Activated T-cell treated with anti-CD3 and anti-CD28 coated beads, Interleukin-2, amount 50 U/mL, for 24 hours (primary cell): ENCODE measurements around the gene ADAMTS3.
"Not testable (repeated sequence)": the region's sequence is repeated elsewhere in the genome, so short reads cannot be mapped to it uniquely, and the experiment has no call there.

Experiments
- DNase-seq: peaks from one replicate; pipeline ENCODE4 v3.0.0-alpha.2; 2020
- H3K27ac Mint-ChIP-seq: 2 replicates; pipeline ENCODE4 v1.8.0; 2020; ENCODE audit warnings: mild to moderate bottlenecking, mixed read lengths
- H3K27me3 Mint-ChIP-seq: 2 replicates; pipeline ENCODE4 v1.8.0; 2020; ENCODE audit warnings: mixed read lengths
- H3K36me3 Mint-ChIP-seq: 2 replicates; pipeline ENCODE4 v1.8.0; 2020; ENCODE audit warnings: low read depth, mixed read lengths
- H3K4me1 Mint-ChIP-seq: 2 replicates; pipeline ENCODE4 v1.8.0; 2020; ENCODE audit warnings: low read depth, mixed read lengths
- H3K4me3 Mint-ChIP-seq: 2 replicates; pipeline ENCODE4 v1.8.0; 2020; ENCODE audit warnings: mild to moderate bottlenecking, moderate library complexity, mixed read lengths
- H3K9me3 Mint-ChIP-seq: 2 replicates; pipeline ENCODE4 v1.8.0; 2020; ENCODE audit warnings: mixed read lengths

ADAMTS3 gene

GRCh38 chr4:72566464-72566972, 2.5 kb downstream of the ADAMTS3 start:
- no peaks in the 10 kb centered on the region for H3K9me3 Mint-ChIP-seq
- H3K36me3 Mint-ChIP-seq, result no peaks in the 10 kb centered on the region
- H3K4me1 Mint-ChIP-seq, result peaks cover 21% of the 10 kb centered on the region
- H3K4me3 Mint-ChIP-seq, result no peak overlapping the region
- no peak for DNase-seq
- no peak overlapping the region for H3K27ac Mint-ChIP-seq
- peaks cover 59% of the 10 kb centered on the region for H3K27me3 Mint-ChIP-seq

GRCh38 chr4:72564789-72565188, 4.2 kb downstream of the ADAMTS3 start:
- H3K27ac Mint-ChIP-seq, result no peak overlapping the region
- DNase-seq, result no peak
- H3K27me3 Mint-ChIP-seq, result peaks cover 43% of the 10 kb centered on the region
- H3K36me3 Mint-ChIP-seq, result no peaks in the 10 kb centered on the region
- no peaks in the 10 kb centered on the region for H3K9me3 Mint-ChIP-seq
- H3K4me1 Mint-ChIP-seq, result peaks cover 20% of the 10 kb centered on the region
- no peak overlapping the region for H3K4me3 Mint-ChIP-seq

- Mint-ChIP-seq H3K27ac (no peak overlapping the region), H3K4me3 (no peak overlapping the region), H3K27me3 (peaks cover 40% of the 10 kb centered on the region), H3K36me3 (no peaks in the 10 kb centered on the region), H3K9me3 (no peaks in the 10 kb centered on the region), H3K4me1 (peaks cover 17% of the 10 kb centered on the region)
- DNase-seq, result no peak
These were observed 4.8 kb downstream of the ADAMTS3 start for GRCh38 chr4:72564184-72564583.

- DNase-seq, result no peak
- Mint-ChIP-seq H3K27ac (no peak overlapping the region), H3K4me3 (no peak overlapping the region), H3K27me3 (peaks cover 17% of the 10 kb centered on the region), H3K4me1 (no peaks in the 10 kb centered on the region), H3K9me3 (no peaks in the 10 kb centered on the region), H3K36me3 (no peaks in the 10 kb centered on the region)
These were observed 10.4 kb downstream of the ADAMTS3 start for GRCh38 chr4:72558655-72559054.

GRCh38 chr4:72557021-72557420, 12.0 kb downstream of the ADAMTS3 start:
- no peak overlapping the region for H3K4me3 Mint-ChIP-seq
- no peaks in the 10 kb centered on the region for H3K36me3 Mint-ChIP-seq
- H3K4me1 Mint-ChIP-seq, result no peaks in the 10 kb centered on the region
- no peak overlapping the region for H3K27ac Mint-ChIP-seq
- no peak for DNase-seq
- H3K27me3 Mint-ChIP-seq, result peaks cover 17% of the 10 kb centered on the region
- no peaks in the 10 kb centered on the region for H3K9me3 Mint-ChIP-seq

- peaks cover 17% of the 10 kb centered on the region for H3K27me3 Mint-ChIP-seq
- no peak overlapping the region for H3K27ac Mint-ChIP-seq
- no peak overlapping the region for H3K4me3 Mint-ChIP-seq
- H3K9me3 Mint-ChIP-seq, result no peaks in the 10 kb centered on the region
- H3K4me1 Mint-ChIP-seq, result no peaks in the 10 kb centered on the region
- no peaks in the 10 kb centered on the region for H3K36me3 Mint-ChIP-seq
- no peak for DNase-seq
These were observed 13.6 kb downstream of the ADAMTS3 start for GRCh38 chr4:72555377-72555831.

- H3K27me3 Mint-ChIP-seq, result peaks cover 16% of the 10 kb centered on the region
- H3K4me1 Mint-ChIP-seq, result no peaks in the 10 kb centered on the region
- no peak overlapping the region for H3K27ac Mint-ChIP-seq
- no peaks in the 10 kb centered on the region for H3K36me3 Mint-ChIP-seq
- H3K9me3 Mint-ChIP-seq, result no peaks in the 10 kb centered on the region
- H3K4me3 Mint-ChIP-seq, result no peak overlapping the region
- DNase-seq, result no peak
These were observed 15.3 kb downstream of the ADAMTS3 start for GRCh38 chr4:72553540-72554337.

GRCh38 chr4:72552447-72552846, 16.6 kb downstream of the ADAMTS3 start:
- no peak overlapping the region for H3K4me3 Mint-ChIP-seq

GRCh38 chr4:72546456-72546855, 22.6 kb downstream of the ADAMTS3 start:
- H3K27ac Mint-ChIP-seq, result no peak overlapping the region
- H3K4me1 Mint-ChIP-seq, result no peaks in the 10 kb centered on the region
- no peak overlapping the region for H3K4me3 Mint-ChIP-seq
- no peaks in the 10 kb centered on the region for H3K27me3 Mint-ChIP-seq
- no peak for DNase-seq
- H3K9me3 Mint-ChIP-seq, result no peaks in the 10 kb centered on the region
- H3K36me3 Mint-ChIP-seq, result no peaks in the 10 kb centered on the region

More at GRCh38 chr4:72552447-72552846, 16.6 kb downstream of the ADAMTS3 start:
- Mint-ChIP-seq H3K27ac (no peak overlapping the region), H3K9me3 (no peaks in the 10 kb centered on the region), H3K4me1 (no peaks in the 10 kb centered on the region), H3K27me3 (peaks cover 11% of the 10 kb centered on the region), H3K36me3 (no peaks in the 10 kb centered on the region)
- DNase-seq, result no peak

- H3K4me3 Mint-ChIP-seq, H3K27me3 Mint-ChIP-seq, DNase-seq, H3K4me1 Mint-ChIP-seq, H3K27ac Mint-ChIP-seq, H3K36me3 Mint-ChIP-seq: not testable (repeated sequence)
- H3K9me3 Mint-ChIP-seq, result peaks cover 16% of the 10 kb centered on the region
These were observed 28.3 kb downstream of the ADAMTS3 start for GRCh38 chr4:72540694-72541093.

GRCh38 chr4:72538006-72538405, 31.0 kb downstream of the ADAMTS3 start:
- Mint-ChIP-seq H3K4me3 (no peak overlapping the region), H3K27me3 (no peaks in the 10 kb centered on the region), H3K36me3 (no peaks in the 10 kb centered on the region), H3K27ac (no peak overlapping the region), H3K9me3 (peaks cover 16% of the 10 kb centered on the region), H3K4me1 (no peaks in the 10 kb centered on the region)
- DNase-seq, result no peak

- Mint-ChIP-seq H3K4me1 (no peaks in the 10 kb centered on the region), H3K27ac (no peak overlapping the region), H3K4me3 (no peak overlapping the region), H3K9me3 (peaks cover 16% of the 10 kb centered on the region), H3K27me3 (no peaks in the 10 kb centered on the region), H3K36me3 (no peaks in the 10 kb centered on the region)
- no peak for DNase-seq
These were observed 32.6 kb downstream of the ADAMTS3 start for GRCh38 chr4:72536443-72536842.

GRCh38 chr4:72531768-72532290, 37.2 kb downstream of the ADAMTS3 start:
- no peaks in the 10 kb centered on the region for H3K9me3 Mint-ChIP-seq
- no peak overlapping the region for H3K27ac Mint-ChIP-seq
- no peaks in the 10 kb centered on the region for H3K4me1 Mint-ChIP-seq
- H3K27me3 Mint-ChIP-seq, result no peaks in the 10 kb centered on the region
- H3K4me3 Mint-ChIP-seq, result no peak overlapping the region
- H3K36me3 Mint-ChIP-seq, result no peaks in the 10 kb centered on the region
- no peak for DNase-seq

GRCh38 chr4:72531322-72531721, 37.7 kb downstream of the ADAMTS3 start:
- no peak overlapping the region for H3K27ac Mint-ChIP-seq
- H3K9me3 Mint-ChIP-seq, result no peaks in the 10 kb centered on the region
- H3K27me3 Mint-ChIP-seq, result no peaks in the 10 kb centered on the region
- DNase-seq, result no peak
- H3K36me3 Mint-ChIP-seq, result no peaks in the 10 kb centered on the region
- no peak overlapping the region for H3K4me3 Mint-ChIP-seq
- H3K4me1 Mint-ChIP-seq, result no peaks in the 10 kb centered on the region

- Mint-ChIP-seq H3K4me1 (no peaks in the 10 kb centered on the region), H3K36me3 (no peaks in the 10 kb centered on the region), H3K27ac (no peak overlapping the region), H3K9me3 (no peaks in the 10 kb centered on the region), H3K4me3 (no peak overlapping the region), H3K27me3 (no peaks in the 10 kb centered on the region)
- no peak for DNase-seq
These were observed 39.7 kb downstream of the ADAMTS3 start for GRCh38 chr4:72529148-72529822.
